Choroid plexus epithelial cell (primary cell): ENCODE measurements around the gene HEATR5B.
A peak's percentile ranks its signal among the peaks of the same experiment; 100 is the strongest.
"Not testable (repeated sequence)": the region's sequence is repeated elsewhere in the genome, so short reads cannot be mapped to it uniquely, and the experiment has no call there.

Source experiments
- DNase-seq: peaks from one replicate; pipeline ENCODE4 v3.0.0-alpha.2; 2010; ENCODE audit warnings: low read depth
- H3K4me3 ChIP-seq: 2 replicates; pipeline ENCODE4 v1.5.1; 2011; ENCODE audit warnings: low read depth, mild to moderate bottlenecking, control low read depth, low read length, moderate library complexity
- TF ChIP-seq, protein P1 (sequence below): conservative IDR thresholded peaks from 2 replicates; pipeline ENCODE4 v1.5.1; 2011; ENCODE audit warnings: low read depth, mild to moderate bottlenecking, control low read depth, inconsistent platforms, low read length, moderate library complexity

Gene HEATR5B

DNA sequence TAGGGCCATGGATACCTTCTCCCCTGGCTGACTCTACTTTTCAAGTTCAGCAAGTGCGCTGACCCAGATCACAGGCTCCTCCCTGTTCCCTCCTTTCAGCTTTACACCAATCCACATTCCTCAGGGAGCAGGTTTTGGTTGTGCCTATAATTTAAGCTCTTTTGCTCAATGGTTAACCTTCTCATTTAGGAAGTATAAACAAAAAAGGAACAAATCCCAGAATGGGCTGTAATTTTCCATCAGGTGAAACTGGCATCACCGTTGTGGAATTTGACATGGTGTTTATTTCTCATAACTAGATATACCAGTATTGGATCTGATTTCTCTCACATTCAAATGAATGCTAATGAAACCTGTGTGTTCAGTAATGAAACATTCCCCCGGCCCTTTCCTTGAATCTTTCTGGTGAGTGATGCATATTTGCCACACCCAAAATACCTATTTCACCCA lies 131.4 kb downstream of the HEATR5B start:
- H3K4me3 ChIP-seq: no peak overlapping the region
- TF ChIP-seq, protein P1, sequence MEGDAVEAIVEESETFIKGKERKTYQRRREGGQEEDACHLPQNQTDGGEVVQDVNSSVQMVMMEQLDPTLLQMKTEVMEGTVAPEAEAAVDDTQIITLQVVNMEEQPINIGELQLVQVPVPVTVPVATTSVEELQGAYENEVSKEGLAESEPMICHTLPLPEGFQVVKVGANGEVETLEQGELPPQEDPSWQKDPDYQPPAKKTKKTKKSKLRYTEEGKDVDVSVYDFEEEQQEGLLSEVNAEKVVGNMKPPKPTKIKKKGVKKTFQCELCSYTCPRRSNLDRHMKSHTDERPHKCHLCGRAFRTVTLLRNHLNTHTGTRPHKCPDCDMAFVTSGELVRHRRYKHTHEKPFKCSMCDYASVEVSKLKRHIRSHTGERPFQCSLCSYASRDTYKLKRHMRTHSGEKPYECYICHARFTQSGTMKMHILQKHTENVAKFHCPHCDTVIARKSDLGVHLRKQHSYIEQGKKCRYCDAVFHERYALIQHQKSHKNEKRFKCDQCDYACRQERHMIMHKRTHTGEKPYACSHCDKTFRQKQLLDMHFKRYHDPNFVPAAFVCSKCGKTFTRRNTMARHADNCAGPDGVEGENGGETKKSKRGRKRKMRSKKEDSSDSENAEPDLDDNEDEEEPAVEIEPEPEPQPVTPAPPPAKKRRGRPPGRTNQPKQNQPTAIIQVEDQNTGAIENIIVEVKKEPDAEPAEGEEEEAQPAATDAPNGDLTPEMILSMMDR: no peak
- DNase-seq: no peak

DNA sequence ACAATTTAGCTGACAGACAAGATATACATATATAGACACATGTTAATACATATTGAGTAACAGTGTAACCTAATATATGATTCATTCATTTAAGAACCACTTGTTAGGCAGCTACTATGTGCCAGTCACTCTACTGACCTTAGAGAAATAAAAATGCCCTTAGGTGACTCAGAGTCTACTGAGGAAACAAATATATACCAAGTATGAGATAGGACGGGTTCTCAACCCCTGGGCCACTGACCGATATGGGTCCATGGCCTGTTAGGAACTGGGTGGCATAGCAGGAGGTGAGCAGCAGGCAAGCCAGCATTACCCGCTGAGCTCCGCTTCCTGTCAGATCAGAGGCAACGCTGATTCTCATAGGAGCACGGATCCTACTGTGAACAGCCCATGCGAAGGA lies 132.6 kb downstream of the HEATR5B start:
- TF ChIP-seq, protein P1: no peak
- no peak overlapping the region for H3K4me3 ChIP-seq
- DNase-seq: peak; percentile 47

DNA sequence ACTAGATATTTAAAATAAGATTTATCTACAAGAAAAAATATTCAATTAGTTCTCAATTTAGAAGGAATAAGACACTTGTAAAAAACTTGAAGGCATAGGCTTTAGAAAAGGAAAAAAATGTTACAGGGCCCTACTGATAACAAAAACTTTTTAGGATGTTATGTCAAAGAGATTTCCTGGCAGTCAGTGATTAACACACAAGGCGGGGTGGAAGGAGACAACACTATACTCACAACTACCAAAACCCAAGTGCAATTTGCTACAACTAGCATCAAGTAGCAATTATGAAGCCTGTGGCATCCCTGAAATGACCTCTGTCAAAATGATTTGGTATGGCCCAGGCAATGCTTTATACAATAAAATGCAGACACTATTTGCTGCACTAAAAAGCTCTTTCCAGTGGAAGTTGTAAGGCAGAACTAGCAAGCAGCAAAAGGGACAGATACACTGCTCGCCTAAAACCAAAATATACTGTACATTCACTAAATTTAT lies 133.1 kb downstream of the HEATR5B start:
- TF ChIP-seq, protein P1: no peak
- DNase-seq: no peak
- H3K4me3 ChIP-seq: no peak overlapping the region

DNA sequence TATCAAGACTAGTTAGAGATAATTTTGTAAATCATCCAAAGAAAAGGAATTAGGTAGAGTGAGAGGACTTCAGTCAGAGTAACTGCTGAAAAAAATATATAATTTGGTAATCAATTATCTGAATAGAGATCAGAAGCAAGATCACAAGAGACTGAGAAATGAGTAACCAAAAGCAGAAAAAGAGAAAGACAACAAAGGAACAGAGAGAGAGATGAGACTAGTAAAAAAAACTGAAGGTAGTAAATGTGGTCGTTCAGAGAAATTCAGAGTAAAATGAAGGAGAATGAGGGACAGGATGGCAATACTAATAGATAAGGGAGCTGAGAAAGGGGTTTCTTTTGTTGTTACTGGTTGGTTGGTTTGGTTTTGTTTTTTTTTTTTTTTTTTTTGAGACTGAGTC lies 134.3 kb downstream of the HEATR5B start:
- no peak for DNase-seq
- TF ChIP-seq, protein P1: no peak
- H3K4me3 ChIP-seq: no peak overlapping the region

DNA sequence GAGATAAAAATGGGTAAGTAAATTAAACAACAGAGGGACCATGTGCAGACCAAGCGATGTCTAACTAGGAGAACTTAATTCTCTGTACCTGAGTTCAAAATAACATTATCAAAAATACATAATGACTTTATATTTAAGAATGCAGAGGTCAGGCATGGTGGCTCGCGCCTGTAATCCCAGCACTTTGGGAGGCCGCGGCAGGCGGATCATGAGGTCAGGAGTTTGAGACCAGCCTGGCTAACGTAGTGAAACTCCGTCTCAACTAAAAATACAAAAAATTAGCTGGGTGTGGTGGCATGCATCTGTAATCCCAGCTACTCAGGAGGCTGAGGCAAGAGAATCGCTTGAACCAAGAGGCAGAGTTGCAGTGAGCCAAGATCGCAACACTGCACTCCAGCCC lies 138.9 kb downstream of the HEATR5B start:
- not testable (repeated sequence) for H3K4me3 ChIP-seq, DNase-seq

DNA sequence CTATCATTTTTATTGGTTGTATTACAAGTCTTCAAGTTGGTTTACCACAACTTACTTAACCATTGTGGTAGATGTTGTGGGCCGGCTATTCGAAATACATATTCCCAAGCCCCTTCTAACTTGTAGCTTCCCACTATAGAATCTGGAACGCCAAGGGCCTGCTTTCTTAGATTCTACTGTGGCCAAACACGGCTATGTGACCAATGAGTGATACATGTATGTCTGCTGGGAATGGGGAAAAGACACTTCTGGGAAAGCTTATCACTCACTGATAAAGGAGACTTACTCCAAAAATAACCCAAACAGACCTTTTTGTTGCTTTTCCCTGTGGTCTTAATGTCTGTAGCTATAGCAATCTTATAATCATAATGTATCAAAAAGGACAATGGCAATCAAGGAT lies 142.3 kb downstream of the HEATR5B start:
- no peak for DNase-seq
- TF ChIP-seq, protein P1: no peak
- no peak overlapping the region for H3K4me3 ChIP-seq

DNA sequence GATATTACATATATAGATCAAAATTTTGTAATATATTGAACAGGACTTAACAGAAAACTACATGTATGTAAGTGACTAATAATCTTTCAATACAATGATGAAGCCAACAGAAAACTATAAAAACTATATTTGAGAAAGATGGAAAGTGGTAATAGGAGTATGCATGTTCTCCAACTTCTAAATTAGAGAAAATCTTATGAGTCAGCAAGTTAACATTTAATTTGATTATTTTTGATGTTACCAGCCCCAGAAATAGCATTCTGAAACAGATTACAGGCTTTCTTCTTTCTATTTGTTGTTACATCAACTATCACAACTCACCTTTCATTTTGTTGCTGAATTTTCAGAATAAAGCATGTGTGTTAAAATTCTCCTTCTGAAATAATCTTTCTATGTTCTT lies 147.6 kb downstream of the HEATR5B start:
- DNase-seq, H3K4me3 ChIP-seq: not testable (repeated sequence)

DNA sequence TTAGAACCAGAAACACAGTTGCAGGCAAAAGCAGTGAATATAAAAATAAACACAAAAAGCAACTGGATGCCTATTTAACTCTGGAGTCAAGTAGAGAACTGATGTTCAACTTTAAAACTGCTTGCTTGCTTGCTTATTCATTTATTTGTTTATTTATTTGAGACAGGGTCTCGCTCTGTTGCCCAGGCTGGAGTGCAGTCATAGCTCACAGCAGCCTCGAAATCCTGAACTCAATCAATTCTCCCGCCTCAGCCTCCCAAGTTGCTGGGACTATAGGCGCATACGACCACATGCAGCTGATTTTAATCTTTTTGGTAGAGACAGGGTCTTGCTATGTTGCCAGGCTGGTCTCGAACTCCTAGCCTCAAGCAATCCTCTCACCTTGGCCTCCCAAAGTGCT lies 152.5 kb downstream of the HEATR5B start:
- H3K4me3 ChIP-seq, DNase-seq: not testable (repeated sequence)
